Stimulated activated CD8-positive, alpha-beta memory T cell treated with anti-CD3 and anti-CD28 coated beads, Interleukin-2, amount 100 ng/mL, for 48 hours (primary cell): ENCODE results near the gene FOXRED1.

Experiments
- DNase-seq, 2 donors: peaks; one replicate each; pipeline ENCODE4 v3.0.0-alpha.2; 2020; ENCODE audit warnings: low read depth in 2 of 2

FOXRED1 gene

DNA sequence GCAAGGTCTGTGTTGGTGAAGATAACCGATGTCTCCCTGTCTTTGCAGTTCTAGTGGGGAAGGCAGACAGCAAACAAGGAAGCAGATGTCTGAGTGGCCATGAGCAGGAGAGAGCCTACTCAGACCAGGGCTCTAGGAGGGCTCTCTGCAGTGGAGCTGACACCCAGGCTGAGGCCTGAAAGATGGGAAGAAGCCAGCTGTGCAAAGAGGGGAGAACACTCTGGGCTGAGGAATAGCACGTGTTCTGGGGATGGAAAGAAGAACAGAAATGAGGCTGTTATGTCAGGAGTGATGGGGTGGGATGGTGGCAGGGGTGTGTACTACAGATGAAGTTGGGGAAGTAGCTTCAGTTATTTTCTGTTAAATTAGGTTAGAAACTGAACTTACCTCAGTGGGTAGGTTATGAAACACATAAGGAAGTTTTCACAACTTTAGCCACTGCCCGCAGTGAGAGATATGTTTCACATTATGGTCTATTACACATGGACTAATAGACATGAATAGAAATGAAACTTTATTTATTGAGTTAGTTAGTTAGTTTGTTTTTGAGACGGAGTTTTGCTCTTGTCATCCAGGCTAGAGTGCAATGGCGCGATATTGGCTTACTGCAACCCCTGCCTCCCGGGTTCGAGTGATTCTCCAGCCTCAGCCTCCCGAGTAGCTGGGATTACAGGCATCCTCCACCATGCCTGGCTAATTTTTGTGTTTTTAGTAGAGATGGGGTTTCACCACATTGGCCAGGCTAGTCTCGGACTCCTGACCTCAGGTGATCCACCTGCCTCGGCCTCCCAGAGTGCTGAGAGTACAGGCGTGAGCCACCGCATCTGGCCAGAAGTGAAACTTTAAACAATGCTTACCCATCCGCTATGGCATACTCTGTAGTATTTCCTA, 42.7 kb downstream of the FOXRED1 start:
- no peak for DNase-seq

DNA sequence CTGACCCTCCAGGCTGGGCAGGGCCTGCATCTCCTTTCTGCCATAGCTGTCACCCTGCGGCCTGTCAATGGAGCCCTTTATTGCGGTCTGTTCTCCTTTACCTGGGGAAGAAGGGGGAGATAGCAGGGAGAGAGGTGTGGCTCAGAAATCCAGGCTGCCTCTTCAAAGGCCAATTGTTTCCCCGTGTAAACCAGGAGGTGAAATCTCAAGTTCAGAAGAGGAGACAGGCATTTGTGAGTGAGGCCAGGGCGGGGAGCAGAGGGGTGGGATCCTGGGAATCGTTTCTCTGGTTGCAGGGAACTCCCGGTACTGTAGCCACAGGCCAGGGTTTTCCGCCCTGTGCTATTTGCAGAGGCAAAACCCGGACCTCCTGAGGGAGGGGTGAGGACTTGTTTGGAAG, 44.0 kb downstream of the FOXRED1 start:
- no peak for DNase-seq

DNA sequence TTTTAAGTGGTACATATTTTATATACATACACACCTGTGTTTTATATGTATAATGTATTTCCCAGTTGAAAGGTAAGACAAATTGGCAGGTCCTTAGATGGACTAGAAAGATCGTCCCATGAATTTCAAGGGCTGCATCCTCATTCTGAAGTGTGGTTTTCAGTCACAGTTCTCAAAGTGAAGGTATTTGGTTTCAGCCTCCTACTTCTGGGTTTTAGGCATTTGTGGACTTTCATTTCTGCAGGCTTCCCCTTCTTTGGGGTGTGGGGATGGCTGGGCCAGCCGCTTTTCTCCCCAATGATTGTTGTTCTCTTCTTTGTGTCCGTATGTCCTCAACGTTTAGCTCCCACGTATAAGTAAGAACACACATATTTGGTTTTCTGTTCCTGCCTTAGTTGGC, 44.9 kb downstream of the FOXRED1 start:
- DNase-seq: no peak

DNA sequence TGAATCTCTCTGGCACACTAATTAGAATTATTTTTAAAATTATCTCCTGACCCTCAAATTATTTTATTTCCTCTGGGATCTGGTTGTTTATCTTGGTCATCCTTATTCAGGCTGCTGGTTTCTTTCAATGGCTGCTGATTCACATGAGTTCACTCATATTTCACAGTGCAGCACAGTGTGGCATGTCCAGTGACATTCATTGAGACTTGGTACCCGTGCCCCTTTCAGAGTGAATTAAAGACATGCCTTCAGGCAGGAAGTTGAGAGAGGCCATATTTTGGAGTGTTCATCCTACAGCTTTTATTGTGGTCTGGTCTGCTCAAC, 48.4 kb downstream of the FOXRED1 start:
- DNase-seq: no peak

DNA sequence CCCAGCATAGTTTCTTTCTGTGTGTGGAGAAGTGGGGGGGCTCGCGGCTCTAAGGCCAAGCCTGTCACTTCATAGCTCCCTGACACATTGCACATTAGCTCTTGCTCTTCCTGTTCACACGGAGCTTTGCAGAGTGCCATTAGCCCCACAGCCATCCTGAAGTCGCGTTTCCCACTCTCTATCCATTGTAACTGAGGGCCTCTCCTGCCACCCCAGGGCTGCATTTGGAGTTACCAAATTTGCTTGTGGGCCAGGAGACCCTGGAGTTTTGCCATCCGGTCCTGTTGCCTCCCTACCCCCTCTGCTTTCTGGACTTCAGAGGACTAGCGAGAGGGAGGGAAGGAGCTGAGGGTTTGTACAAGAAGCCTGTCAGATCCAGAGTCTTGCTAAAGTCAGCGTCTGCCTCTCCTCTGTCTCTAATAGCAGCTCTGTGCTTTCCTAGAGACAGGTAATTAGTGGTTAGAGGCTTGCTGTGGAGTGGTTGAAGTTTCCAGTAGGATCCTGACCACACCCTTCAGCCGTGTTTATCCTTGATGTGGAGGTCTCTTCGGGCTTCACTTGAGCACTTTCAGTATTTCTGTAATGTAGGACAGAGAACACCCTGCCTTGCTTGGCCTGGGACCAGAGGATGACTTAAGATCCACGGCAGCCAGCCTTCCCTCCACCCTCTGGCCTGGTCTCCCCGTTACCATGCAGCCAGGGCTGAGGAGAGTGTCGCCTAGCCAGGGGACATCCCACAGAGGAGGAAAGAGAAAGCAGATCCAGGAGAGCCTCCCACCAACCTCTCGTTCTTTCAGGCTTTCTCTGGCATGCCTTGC, 49.0 kb downstream of the FOXRED1 start:
- no peak for DNase-seq

DNA sequence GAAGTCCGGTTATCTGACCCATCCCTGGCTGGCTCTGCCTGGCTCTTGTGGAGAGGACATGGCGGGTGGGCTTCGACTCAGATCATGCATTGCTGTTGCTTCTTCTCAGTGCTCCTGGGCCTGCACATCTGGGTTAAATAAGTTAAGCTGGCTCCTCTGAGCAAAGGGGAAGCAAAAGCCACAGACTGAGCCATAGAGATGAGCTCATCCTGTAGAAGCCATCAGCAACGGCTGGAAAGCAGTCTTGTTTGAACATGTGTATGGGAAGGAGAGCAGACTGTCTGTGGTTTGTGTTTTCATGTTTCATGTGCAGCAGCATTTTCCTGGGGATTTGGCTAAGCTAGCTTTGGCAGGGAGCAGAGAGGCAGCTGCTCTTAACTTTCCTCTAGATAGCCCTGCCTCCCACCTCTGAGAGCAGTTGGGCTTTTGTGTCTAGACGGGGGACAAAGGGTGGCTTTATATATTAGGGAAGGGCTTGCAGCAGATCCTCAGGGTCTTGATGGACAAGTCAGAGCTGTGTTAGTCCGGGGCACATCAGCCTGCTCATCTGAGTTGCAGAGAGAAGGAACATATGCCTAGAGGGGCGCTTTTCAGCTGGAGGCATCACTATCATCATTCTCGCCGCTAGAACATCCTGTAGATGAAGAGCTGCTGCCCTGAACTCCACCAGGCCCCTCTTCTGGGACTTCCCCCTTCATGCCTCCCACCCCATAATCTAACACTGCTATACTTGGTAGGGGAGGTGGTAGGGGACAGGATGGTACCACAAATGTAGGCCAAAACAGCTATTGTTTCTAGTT, 49.8 kb downstream of the FOXRED1 start:
- DNase-seq: no peak

DNA sequence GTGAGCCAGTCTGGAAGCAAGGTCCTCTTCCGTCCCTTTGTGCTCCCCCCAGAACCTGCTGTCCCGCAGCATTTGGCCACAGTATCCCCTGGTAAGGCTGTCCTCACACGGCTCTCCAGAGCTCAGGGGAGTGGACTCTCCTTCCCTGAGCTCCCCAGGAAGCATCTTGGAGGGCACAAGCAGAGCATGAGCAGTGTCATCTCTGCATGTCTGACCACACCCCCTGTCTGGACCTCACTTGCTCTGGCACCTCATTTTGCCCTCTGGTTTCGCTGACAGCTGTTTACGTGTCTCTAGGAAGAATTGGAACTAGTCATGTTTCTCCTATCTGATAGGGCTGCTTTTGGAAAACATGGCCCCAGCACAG, 50.4 kb downstream of the FOXRED1 start:
- no peak for DNase-seq

DNA sequence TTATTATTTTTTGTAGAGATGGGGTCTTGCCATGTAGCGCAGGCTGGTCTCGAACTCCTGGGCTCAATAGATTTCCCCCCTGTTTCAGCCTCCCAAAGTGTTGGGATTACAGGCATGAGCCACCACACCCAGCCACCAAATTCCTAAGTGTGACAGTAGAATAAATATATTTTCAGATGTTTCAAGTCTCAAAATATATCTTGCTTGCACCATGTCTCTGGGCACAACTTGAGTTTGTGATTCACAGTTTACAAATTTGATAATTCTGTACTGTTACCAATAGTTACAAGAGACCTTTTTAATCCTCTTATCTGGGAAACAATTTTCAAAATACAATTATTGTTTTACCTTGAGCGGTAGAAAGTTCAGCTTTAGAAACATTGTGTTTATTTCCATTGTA, 54.0 kb downstream of the FOXRED1 start:
- no peak for DNase-seq

DNA sequence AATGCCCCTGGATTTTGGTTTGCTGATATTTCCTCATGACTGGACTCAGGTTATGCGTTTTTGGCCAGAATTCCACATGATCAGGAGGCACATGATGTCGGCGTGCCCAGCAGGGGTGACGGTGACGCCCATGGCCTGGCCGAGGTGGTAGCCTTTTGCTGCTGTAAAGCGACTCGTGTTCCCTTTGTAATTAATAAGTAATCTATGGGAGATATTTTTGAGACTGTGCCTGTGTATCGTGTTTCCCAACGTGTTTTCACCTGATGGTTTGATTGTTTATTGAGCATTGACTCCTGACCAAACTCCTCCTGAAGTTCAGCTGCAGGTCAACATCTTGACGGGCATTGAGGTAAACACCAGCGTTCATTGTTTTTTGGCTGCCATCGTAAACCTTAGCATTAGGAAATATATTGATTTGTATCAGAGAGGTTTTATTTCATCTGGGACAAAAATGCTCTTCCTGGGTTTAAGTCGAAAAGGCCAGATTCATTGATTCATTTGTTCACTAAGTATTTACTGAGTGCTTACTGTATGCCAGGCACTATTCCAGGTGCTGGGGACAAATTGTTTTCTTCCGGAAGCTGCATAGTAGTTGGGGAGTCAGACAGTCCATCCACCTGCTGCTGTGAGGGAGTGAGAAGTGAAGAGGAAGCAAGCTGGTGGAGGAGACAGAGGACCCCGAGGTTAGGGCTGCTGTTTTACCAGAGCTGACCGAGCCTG, 58.5 kb downstream of the FOXRED1 start:
- no peak for DNase-seq
